ENCODE data around the gene FBXO11. TPM values are rescaled to one million over a fixed set of nuclear protein-coding genes. Genes with fewer than 3 reads are reported as not detected.

The FBXO11 gene
- total and polyA plus RNA-seq, 2 of the 4 experiments (the other 2 are of a cell fraction): 27.1 to 29.6 TPM

GRCh38 chr2:47771211-47771610 is 135.1 kb downstream of the FBXO11 start:
- Histone ChIP-seq H2AFZ (replicated peaks; ENCODE audit: low read length, poor library complexity) (peak overlapping the region; percentile 75), H3K23ac (ENCODE audit: low read depth, low read length) (no peak overlapping the region), H2BK15ac (ENCODE audit: low read depth, low read length) (no peak overlapping the region), H3K9ac (ENCODE audit: low read depth, low read length) (no peak overlapping the region), H3K4me1 (ENCODE audit: control insufficient read depth, insufficient read depth, low read length) (peaks cover 2% of the 10 kb centered on the region; the same call in 1 of the 2 replicates), H2BK120ac (ENCODE audit: low read depth, low read length) (peak overlapping the region; percentile 81; the same call in 1 of the 2 replicates), H2BK20ac (ENCODE audit: low read depth, low read length) (peak overlapping the region; percentile 74; the same call in 1 of the 2 replicates), H4K20me1 (ENCODE audit: insufficient read depth, low read length) (no peaks in the 10 kb centered on the region), H3K9me3 (ENCODE audit: control insufficient read depth, insufficient read depth, low read length) (peaks cover 6% of the 10 kb centered on the region), H4K5ac (ENCODE audit: low read depth, low read length) (no peak overlapping the region), H4K91ac (ENCODE audit: insufficient read depth, low read depth, low read length) (peak overlapping the region; percentile 22; the same call in 1 of the 2 replicates), H3K9me1 (ENCODE audit: insufficient read depth, low read length) (no peaks in the 10 kb centered on the region), H3K56ac (ENCODE audit: extremely low read depth, insufficient read depth, low read length) (no peak overlapping the region), H3K27me3 (ENCODE audit: control insufficient read depth, insufficient read depth, low read length) (no peaks in the 10 kb centered on the region), H3K4ac (ENCODE audit: low read depth, low read length) (0 out of 2 replicates have a peak overlapping the region, but pooled peaks have one; percentile 53), H3K14ac (replicated peaks; ENCODE audit: low read depth, low read length) (peak overlapping the region; percentile 78), H3K4me3 (ENCODE audit: insufficient read depth, low read depth, low read length) (no peak overlapping the region), H3K27ac (ENCODE audit: insufficient read depth, low read length) (no peak overlapping the region), H2AK5ac (ENCODE audit: low read depth, low read length) (no peak overlapping the region), H3K4me2 (ENCODE audit: low read depth, low read length) (no peak overlapping the region), H3K79me1 (ENCODE audit: low read depth in 1 of 2, low read length in 2 of 2) (no peaks in the 10 kb centered on the region), H2AK9ac (replicated peaks; ENCODE audit: low read depth, low read length, poor library complexity) (peak overlapping the region; percentile 5), H3K36me3 (ENCODE audit: control insufficient read depth, insufficient read depth, low read length) (no peaks in the 10 kb centered on the region), H3K18ac (ENCODE audit: low read depth, low read length) (peak overlapping the region; percentile 61; the same call in 1 of the 2 replicates), H2BK5ac (ENCODE audit: low read depth, low read length, poor library complexity, severe bottlenecking) (peak overlapping the region; percentile 44), H4K8ac (ENCODE audit: low read depth in 2 of 2, low read length in 2 of 2) (peak overlapping the region; percentile 38 to 87; a peak in 3 of 4 replicates)
- TF ChIP-seq RAD21 (IDR thresholded peaks at IDR 0.05; ENCODE audit: low read length) (no peak), NFE2L2 (IDR thresholded peaks at IDR 0.05; ENCODE audit: low read depth, low read length) (no peak), MAFK (IDR thresholded peaks at IDR 0.05; ENCODE audit: low read depth, low read length) (peak; percentile 1; the same call in 1 of the 2 replicates), MAZ (IDR thresholded peaks at IDR 0.05; ENCODE audit: borderline replicate concordance, low read depth, low read length) (no peak), FOS (IDR thresholded peaks at IDR 0.05; ENCODE audit: low read depth, low read length) (peak; percentile 67; the same call in 1 of the 2 replicates), MXI1 (IDR thresholded peaks at IDR 0.05; ENCODE audit: borderline replicate concordance, low read depth, low read length) (no peak), CEBPB (IDR thresholded peaks at IDR 0.05; ENCODE audit: low read depth, low read length) (no peak), RCOR1 (IDR thresholded peaks at IDR 0.05; ENCODE audit: insufficient replicate concordance, low read length) (peak; percentile 60), CHD1 (IDR thresholded peaks at IDR 0.05; ENCODE audit: low read depth, low read length) (no peak), POLR2A (IDR thresholded peaks at IDR 0.05; ENCODE audit: low read depth, low read length) (no peak), SMC3 (IDR thresholded peaks at IDR 0.05; ENCODE audit: low read depth, low read length) (no peak), RFX5 (IDR thresholded peaks at IDR 0.05; ENCODE audit: low read depth, low read length) (no peak), USF2 (IDR thresholded peaks at IDR 0.05; ENCODE audit: low read depth, low read length) (peak; percentile 93), BHLHE40 (IDR thresholded peaks at IDR 0.05; ENCODE audit: low read depth, low read length) (0 out of 2 replicates have a peak, but pooled peaks have one; percentile 14)
- TF ChIP-seq, protein P1, sequence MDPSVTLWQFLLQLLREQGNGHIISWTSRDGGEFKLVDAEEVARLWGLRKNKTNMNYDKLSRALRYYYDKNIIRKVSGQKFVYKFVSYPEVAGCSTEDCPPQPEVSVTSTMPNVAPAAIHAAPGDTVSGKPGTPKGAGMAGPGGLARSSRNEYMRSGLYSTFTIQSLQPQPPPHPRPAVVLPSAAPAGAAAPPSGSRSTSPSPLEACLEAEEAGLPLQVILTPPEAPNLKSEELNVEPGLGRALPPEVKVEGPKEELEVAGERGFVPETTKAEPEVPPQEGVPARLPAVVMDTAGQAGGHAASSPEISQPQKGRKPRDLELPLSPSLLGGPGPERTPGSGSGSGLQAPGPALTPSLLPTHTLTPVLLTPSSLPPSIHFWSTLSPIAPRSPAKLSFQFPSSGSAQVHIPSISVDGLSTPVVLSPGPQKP (IDR thresholded peaks at IDR 0.05; ENCODE audit: borderline replicate concordance, low read depth, low read length): no peak
- TF ChIP-seq, protein P2, sequence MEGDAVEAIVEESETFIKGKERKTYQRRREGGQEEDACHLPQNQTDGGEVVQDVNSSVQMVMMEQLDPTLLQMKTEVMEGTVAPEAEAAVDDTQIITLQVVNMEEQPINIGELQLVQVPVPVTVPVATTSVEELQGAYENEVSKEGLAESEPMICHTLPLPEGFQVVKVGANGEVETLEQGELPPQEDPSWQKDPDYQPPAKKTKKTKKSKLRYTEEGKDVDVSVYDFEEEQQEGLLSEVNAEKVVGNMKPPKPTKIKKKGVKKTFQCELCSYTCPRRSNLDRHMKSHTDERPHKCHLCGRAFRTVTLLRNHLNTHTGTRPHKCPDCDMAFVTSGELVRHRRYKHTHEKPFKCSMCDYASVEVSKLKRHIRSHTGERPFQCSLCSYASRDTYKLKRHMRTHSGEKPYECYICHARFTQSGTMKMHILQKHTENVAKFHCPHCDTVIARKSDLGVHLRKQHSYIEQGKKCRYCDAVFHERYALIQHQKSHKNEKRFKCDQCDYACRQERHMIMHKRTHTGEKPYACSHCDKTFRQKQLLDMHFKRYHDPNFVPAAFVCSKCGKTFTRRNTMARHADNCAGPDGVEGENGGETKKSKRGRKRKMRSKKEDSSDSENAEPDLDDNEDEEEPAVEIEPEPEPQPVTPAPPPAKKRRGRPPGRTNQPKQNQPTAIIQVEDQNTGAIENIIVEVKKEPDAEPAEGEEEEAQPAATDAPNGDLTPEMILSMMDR (conservative IDR thresholded peaks at IDR 0.05; ENCODE audit: low read depth, low read length): no peak
- dilution Hi-C loops (cut with HindIII; ENCODE audit: low sequenced_read_pairs, unreplicated experiment) (no loop called here), intact Hi-C loops (cut with micrococcal nuclease) (no loop called here), in situ Hi-C loops (cut with MboI; ENCODE audit: low sequenced_read_pairs) (no loop called here)
- ATAC-seq (ENCODE audit: low read depth) (peak; percentile 84), DNase-seq (peak; percentile 97)
- POLR2A ChIA-PET (ENCODE audit: unreplicated experiment): no interaction called here
- no TSS peak for BruUV-seq (replicated peaks)
- CTCF ChIA-PET: interaction anchor here (1.4 kb wide), 1 partner anchor 334 kb away, joined by 7 read pairs; no protein-coding TSS in a partner anchor
